GM23338 (cell line): ENCODE data around the gene SUN2. TPM values are rescaled to one million over a fixed set of nuclear protein-coding genes. Genes with fewer than 3 reads are reported as not detected.

ENCODE experiments used
- ATAC-seq: fragments of 200-7000 bp; cut with Tn5 transposase; 3 replicates; pipeline ENCODE4 v1.9.1; 2020
- DNase-seq: peaks from one replicate; pipeline ENCODE4 v3.0.0-alpha.2; 2015; ENCODE audit warnings: low spot score
- H2AFZ ChIP-seq: fragments of 200-600 bp; sonication (generic); 2 replicates; pipeline ENCODE4 v1.8.0; 2016; ENCODE audit warnings: antibody characterized with exemption, mild to moderate bottlenecking, moderate library complexity
- H3F3A ChIP-seq: fragments of 200-600 bp; sonication (generic); replicated peaks from 2 replicates; pipeline ENCODE4 v1.8.0; 2017; ENCODE audit warnings: antibody characterized with exemption, mixed run types, low read depth
- H3K27ac ChIP-seq: fragments of 200-600 bp; sonication (generic); 2 replicates; pipeline ENCODE4 v1.6.1; 2016; ENCODE audit warnings: low read depth
- H3K27me3 ChIP-seq: fragments of 200-600 bp; sonication (generic); 2 replicates; pipeline ENCODE4 v1.8.0; 2016; ENCODE audit warnings: mild to moderate bottlenecking, mixed run types, moderate library complexity; ENCODE audit not compliant: insufficient read depth
- H3K36me3 ChIP-seq: fragments of 200-600 bp; sonication (generic); 2 replicates; pipeline ENCODE4 v1.8.0; 2016; ENCODE audit warnings: mild to moderate bottlenecking; ENCODE audit not compliant: insufficient read depth
- H3K4me1 ChIP-seq: fragments of 200-600 bp; sonication (generic); 2 replicates; pipeline ENCODE4 v1.8.0; 2016; ENCODE audit warnings: mild to moderate bottlenecking, moderate library complexity; ENCODE audit not compliant: insufficient read depth
- H3K4me2 ChIP-seq: fragments of 200-600 bp; sonication (generic); 2 replicates; pipeline ENCODE4 v1.7.1; 2017; ENCODE audit warnings: mixed run types
- H3K4me3 ChIP-seq: fragments of 200-600 bp; sonication (generic); 2 replicates; pipeline ENCODE4 v1.6.1; 2016; ENCODE audit warnings: mixed run types
- H3K79me2 ChIP-seq: fragments of 200-600 bp; sonication (generic); replicated peaks from 2 replicates; pipeline ENCODE4 v1.8.0; 2017; ENCODE audit warnings: mild to moderate bottlenecking; ENCODE audit not compliant: insufficient read depth
- H3K9me2 ChIP-seq: fragments of 200-600 bp; sonication (generic); 2 replicates; pipeline ENCODE4 v1.8.0; 2017; ENCODE audit not compliant: insufficient read depth
- H4K20me1 ChIP-seq: fragments of 200-600 bp; sonication (generic); replicated peaks from 2 replicates; pipeline ENCODE4 v1.8.0; 2017; ENCODE audit warnings: mild to moderate bottlenecking; ENCODE audit not compliant: insufficient read depth
- H3K27ac Mint-ChIP-seq: 2 replicates; pipeline ENCODE4 v1.8.0; 2020; ENCODE audit warnings: inconsistent platforms, mild to moderate bottlenecking, moderate library complexity, mixed read lengths
- H3K27me3 Mint-ChIP-seq: 3 replicates; pipeline ENCODE4 v1.8.0; 2022; ENCODE audit warnings: low read depth, mild to moderate bottlenecking, moderate library complexity, mixed read lengths, inconsistent platforms; ENCODE audit not compliant: insufficient read depth, poor library complexity
- H3K36me3 Mint-ChIP-seq: 3 replicates; pipeline ENCODE4 v1.8.0; 2021; ENCODE audit warnings: low read depth, mild to moderate bottlenecking, inconsistent platforms, moderate library complexity, mixed read lengths
- H3K4me1 Mint-ChIP-seq: 3 replicates; pipeline ENCODE4 v1.8.0; 2020; ENCODE audit warnings: mild to moderate bottlenecking, inconsistent platforms, mixed read lengths
- H3K4me3 Mint-ChIP-seq: 3 replicates; pipeline ENCODE4 v1.8.0; 2021; ENCODE audit warnings: moderate library complexity, mild to moderate bottlenecking, inconsistent platforms, mixed read lengths
- H3K9me3 Mint-ChIP-seq: 3 replicates; pipeline ENCODE4 v1.8.0; 2020; ENCODE audit warnings: moderate library complexity, mild to moderate bottlenecking, inconsistent platforms, mixed read lengths
- CREB1 ChIP-seq: fragments of 250-450 bp; sonication (Bioruptor Pico); IDR thresholded peaks from 2 replicates; pipeline ENCODE4 v1.5.0; 2020; ENCODE audit warnings: low read depth, mild to moderate bottlenecking, moderate library complexity
- CTCF ChIP-seq, 2 experiments: fragments of 200-600 bp in 1 of 2; sonication (generic) in 1 of 2; conservative IDR thresholded peaks; 2 replicates each; pipeline versions ENCODE4 v1.5.1 to v1.6.1; 2016 to 2017; ENCODE audit warnings: antibody characterized with exemption in 2 of 2, low read depth in 2 of 2, mild to moderate bottlenecking in 2 of 2, moderate library complexity in 1 of 2
- ETS1 ChIP-seq: IDR thresholded peaks from 2 replicates; pipeline ENCODE4 v1.6.1; 2016; ENCODE audit warnings: antibody characterized with exemption
- EZH2 ChIP-seq: fragments of 200-600 bp; sonication (generic); IDR thresholded peaks from one replicate; pipeline ENCODE4 v1.8.0; 2017; ENCODE audit warnings: antibody characterized with exemption, mild to moderate bottlenecking, low read depth; ENCODE audit not compliant: unreplicated experiment
- EZH2phosphoT487 ChIP-seq: fragments of 200-600 bp; sonication (generic); IDR thresholded peaks from one replicate; pipeline ENCODE4 v1.8.1; 2018; ENCODE audit warnings: antibody characterized with exemption; ENCODE audit not compliant: unreplicated experiment
- JUNB ChIP-seq: IDR thresholded peaks from one replicate; pipeline ENCODE4 v1.6.1; 2016; ENCODE audit warnings: antibody characterized with exemption; ENCODE audit not compliant: unreplicated experiment
- NANOG ChIP-seq: IDR thresholded peaks from 2 replicates; pipeline ENCODE4 v1.6.1; 2016; ENCODE audit warnings: antibody characterized with exemption, borderline replicate concordance
- POLR2AphosphoS5 ChIP-seq: IDR thresholded peaks from 2 replicates; pipeline ENCODE4 v1.6.1; 2016; ENCODE audit warnings: antibody characterized with exemption, low read depth
- REST ChIP-seq: IDR thresholded peaks from one replicate; pipeline ENCODE4 v1.6.1; 2018; ENCODE audit warnings: antibody characterized with exemption; ENCODE audit not compliant: unreplicated experiment
- STAT1 ChIP-seq: IDR thresholded peaks from one replicate; pipeline ENCODE4 v1.6.1; 2016; ENCODE audit warnings: antibody characterized with exemption; ENCODE audit not compliant: unreplicated experiment
- ZNF114 ChIP-seq: fragments of 250-450 bp; sonication (Bioruptor Pico); IDR thresholded peaks from 2 replicates; pipeline ENCODE4 v1.5.0; 2020; ENCODE audit warnings: mild to moderate bottlenecking, moderate library complexity
- ZNF331 ChIP-seq: fragments of 250-450 bp; sonication (Bioruptor Pico); IDR thresholded peaks from 2 replicates; pipeline ENCODE4 v1.5.0; 2020; ENCODE audit warnings: low read depth, mild to moderate bottlenecking, moderate library complexity
- polyA plus RNA-seq: library from polyadenylated mRNA; unstranded; fragments of >200 nt; fragmentation: Nextera tagmentation; extraction: Ambion mirVana; gene quantifications from 2 replicates; pipeline ENCODE4 v1.2.1, GENCODE V29; 2016
- total RNA-seq: library from RNA; depleted of rRNA; stranded (reverse); fragments of >200 nt; shearing (Covaris generic); gene quantifications from 2 replicates; pipeline ENCODE4 v1.2.3, GENCODE V29; 2014

Gene SUN2
- total and polyA plus RNA-seq, 2 experiments from 2014 or later, result 7.2 to 17.6 TPM

GRCh38 chr22:38715176-38715764 lies 40.5 kb downstream of the SUN2 start (continued):
- TF ChIP-seq EZH2 (no peak), STAT1 (no peak), CTCF (conservative IDR thresholded peaks at IDR 0.05; ENCODE audit: low read depth in 2 of 2) (no peak), ZNF114 (CRISPR knock-in tag) (no peak), REST (no peak), ZNF331 (CRISPR knock-in tag) (no peak)

- peaks cover 36% of the 10 kb centered on the region for H3K4me1 ChIP-seq
- peaks cover 7% of the 10 kb centered on the region for H3K27me3 Mint-ChIP-seq
- H4K20me1 ChIP-seq, result peaks cover 60% of the 10 kb centered on the region
- H3K36me3 Mint-ChIP-seq, result peaks cover 38% of the 10 kb centered on the region
- no peaks in the 10 kb centered on the region for H3K9me2 ChIP-seq
- no peak overlapping the region for H2AFZ ChIP-seq
- H3K27ac ChIP-seq, result peak overlapping the region; percentile 79; the same call in 1 of the 2 replicates
- 0 out of 2 replicates have a peak, but pooled peaks cover 4% of the 10 kb centered on the region for H3F3A ChIP-seq
- 0 out of 2 replicates have a peak overlapping the region, but pooled peaks have one; percentile 83 for H3K27ac Mint-ChIP-seq
- H3K9me3 Mint-ChIP-seq, result no peaks in the 10 kb centered on the region
- H3K4me3 Mint-ChIP-seq, result no peak overlapping the region; the same call in 2 of the 3 replicates
- peak; percentile 29 for ATAC-seq
- H3K36me3 ChIP-seq, result peaks cover 22% of the 10 kb centered on the region; the same call in 1 of the 2 replicates
- peaks cover 51% of the 10 kb centered on the region for H3K4me1 Mint-ChIP-seq
- no peak overlapping the region for H3K4me2 ChIP-seq
- DNase-seq, result peak; percentile 24
- H3K27me3 ChIP-seq, result no peaks in the 10 kb centered on the region
- H3K79me2 ChIP-seq, result peaks cover 69% of the 10 kb centered on the region
- no peak overlapping the region for H3K4me3 ChIP-seq
- TF ChIP-seq EZH2 (no peak), ZNF114 (CRISPR knock-in tag) (no peak), ETS1 (no peak), STAT1 (no peak), POLR2AphosphoS5 (no peak), CTCF (conservative IDR thresholded peaks at IDR 0.05; ENCODE audit: low read depth in 2 of 2) (no peak), ZNF331 (CRISPR knock-in tag) (no peak), REST (no peak), CREB1 (no peak), NANOG (no peak), JUNB (no peak), EZH2phosphoT487 (no peak)
These were observed 41.9 kb downstream of the SUN2 start for GRCh38 chr22:38713921-38714320.
